ENCODE results near the gene LRRC49. TPM values are rescaled to one million over a fixed set of nuclear protein-coding genes. Genes with fewer than 3 reads are reported as not detected.

LRRC49 gene
- polyA plus RNA-seq, 2 of the 4 experiments (the other 2 are of a cell fraction), result 10.0 to 14.3 TPM

DNA sequence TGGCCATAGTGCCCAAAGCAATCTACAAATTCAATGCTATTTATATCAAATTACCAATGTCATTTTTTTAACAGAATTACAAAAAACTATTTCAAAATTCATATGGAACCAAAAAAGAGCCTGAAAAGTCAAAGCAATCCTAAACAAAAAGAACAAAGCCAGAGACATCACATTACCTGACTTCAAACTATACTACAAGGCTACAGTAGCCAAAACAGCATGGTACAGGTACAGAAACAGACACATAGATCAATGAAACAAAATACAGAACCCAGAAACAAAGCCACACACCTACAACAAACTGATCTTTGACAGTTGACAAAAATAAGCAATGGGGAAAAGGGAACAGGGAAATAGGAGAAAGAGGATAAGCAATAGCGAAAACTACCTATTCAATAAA lies 196.1 kb downstream of the LRRC49 start:
- no peak overlapping the region for H3K4me3 ChIP-seq
- ChIA-PET POLR2A (no interaction called here), CTCF (interaction anchor here (0.8 kb wide), 1 partner anchor 342 kb away, joined by 3 read pairs; no protein-coding TSS in a partner anchor)
- no peak overlapping the region for H3K4me2 ChIP-seq
- H3K4me1 ChIP-seq, result peaks cover 9% of the 10 kb centered on the region; the same call in 2 of the 3 replicates
- H3K9me3 ChIP-seq, result peaks cover 5% of the 10 kb centered on the region; the same call in 2 of the 3 replicates
- FAIRE-seq (no peak), DNase-seq (ENCODE audit: low read depth in 1 of 2, low spot score in 1 of 2) (no peak), ATAC-seq (no peak)
- no peak overlapping the region for H3K27ac ChIP-seq
- TF ChIP-seq RFX5 (IDR thresholded peaks at IDR 0.05) (no peak), GATA3 (IDR thresholded peaks at IDR 0.05; ENCODE audit: borderline replicate concordance) (no peak), NR3C1 (IDR thresholded peaks at IDR 0.05) (no peak), JUN (IDR thresholded peaks at IDR 0.05) (no peak), ZSCAN20 (CRISPR knock-in tag; IDR thresholded peaks at IDR 0.05) (no peak), HMGXB4 (CRISPR knock-in tag; IDR thresholded peaks at IDR 0.05; ENCODE audit: borderline replicate concordance) (no peak), POLR2AphosphoS2 (conservative IDR thresholded peaks at IDR 0.05; ENCODE audit: low read length) (no peak), RAD21 (conservative IDR thresholded peaks at IDR 0.05 in 1 of 2, IDR thresholded peaks at IDR 0.05 in 1 of 2) (no peak), RCOR1 (IDR thresholded peaks at IDR 0.05; ENCODE audit: low read depth, low read length) (no peak), ESRRA (IDR thresholded peaks at IDR 0.05; ENCODE audit: borderline replicate concordance, low read length) (no peak), NFE2L2 (conservative IDR thresholded peaks at IDR 0.05; ENCODE audit: low read length) (no peak)
- TF ChIP-seq, protein P1, sequence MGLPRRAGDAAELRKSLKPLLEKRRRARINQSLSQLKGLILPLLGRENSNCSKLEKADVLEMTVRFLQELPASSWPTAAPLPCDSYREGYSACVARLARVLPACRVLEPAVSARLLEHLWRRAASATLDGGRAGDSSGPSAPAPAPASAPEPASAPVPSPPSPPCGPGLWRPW (IDR thresholded peaks at IDR 0.05), result no peak
- WGBS (ENCODE audit: missing lambda C conversion rate), result 90% methylated on average over 1 of the region's 1 CpG

- POLR2A ChIA-PET, result no interaction called here
- 8% methylated on average over 1 of the region's 1 CpG for WGBS (ENCODE audit: missing lambda C conversion rate)
- H3K4me1 ChIP-seq, result peaks cover 11% of the 10 kb centered on the region; the same call in 2 of the 3 replicates
- no peak overlapping the region for H3K27ac ChIP-seq
- no peak for ATAC-seq
- H3K4me3 ChIP-seq, result no peak overlapping the region
- H3K4me2 ChIP-seq, result no peak overlapping the region
- peaks cover 5% of the 10 kb centered on the region; the same call in 2 of the 3 replicates for H3K9me3 ChIP-seq
- FAIRE-seq, result no peak
- CTCF ChIA-PET, result no interaction called here
- DNase-seq (ENCODE audit: low read depth in 1 of 2, low spot score in 1 of 2), result no peak
- TF ChIP-seq MYC (IDR thresholded peaks at IDR 0.05; ENCODE audit: borderline replicate concordance, low read length), result no peak
- TF ChIP-seq E2F6 (IDR thresholded peaks at IDR 0.05; ENCODE audit: borderline replicate concordance, low read depth), result no peak
- no peak for TF ChIP-seq CEBPB (IDR thresholded peaks at IDR 0.05)
- no peak for TF ChIP-seq POLR2AphosphoS2 (conservative IDR thresholded peaks at IDR 0.05; ENCODE audit: low read length)
- no peak for TF ChIP-seq JUNB (IDR thresholded peaks at IDR 0.05)
- no peak for TF ChIP-seq RCOR1 (IDR thresholded peaks at IDR 0.05; ENCODE audit: low read depth, low read length)
- TF ChIP-seq NFE2L2 (conservative IDR thresholded peaks at IDR 0.05; ENCODE audit: low read length), result no peak
- TF ChIP-seq HOXB13 (CRISPR knock-in tag; IDR thresholded peaks at IDR 0.05; ENCODE audit: low read depth), result no peak
- no peak for TF ChIP-seq CBX2 (IDR thresholded peaks at IDR 0.05; ENCODE audit: borderline replicate concordance, low read depth)
- TF ChIP-seq, protein P2, sequence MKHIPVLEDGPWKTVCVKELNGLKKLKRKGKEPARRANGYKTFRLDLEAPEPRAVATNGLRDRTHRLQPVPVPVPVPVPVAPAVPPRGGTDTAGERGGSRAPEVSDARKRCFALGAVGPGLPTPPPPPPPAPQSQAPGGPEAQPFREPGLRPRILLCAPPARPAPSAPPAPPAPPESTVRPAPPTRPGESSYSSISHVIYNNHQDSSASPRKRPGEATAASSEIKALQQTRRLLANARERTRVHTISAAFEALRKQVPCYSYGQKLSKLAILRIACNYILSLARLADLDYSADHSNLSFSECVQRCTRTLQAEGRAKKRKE (CRISPR knock-in tag; IDR thresholded peaks at IDR 0.05; ENCODE audit: low read depth), result no peak
- no peak for TF ChIP-seq HMGXB4 (CRISPR knock-in tag; IDR thresholded peaks at IDR 0.05; ENCODE audit: borderline replicate concordance)
- no peak for TF ChIP-seq CBX8 (IDR thresholded peaks at IDR 0.05)
- TF ChIP-seq, protein P3, sequence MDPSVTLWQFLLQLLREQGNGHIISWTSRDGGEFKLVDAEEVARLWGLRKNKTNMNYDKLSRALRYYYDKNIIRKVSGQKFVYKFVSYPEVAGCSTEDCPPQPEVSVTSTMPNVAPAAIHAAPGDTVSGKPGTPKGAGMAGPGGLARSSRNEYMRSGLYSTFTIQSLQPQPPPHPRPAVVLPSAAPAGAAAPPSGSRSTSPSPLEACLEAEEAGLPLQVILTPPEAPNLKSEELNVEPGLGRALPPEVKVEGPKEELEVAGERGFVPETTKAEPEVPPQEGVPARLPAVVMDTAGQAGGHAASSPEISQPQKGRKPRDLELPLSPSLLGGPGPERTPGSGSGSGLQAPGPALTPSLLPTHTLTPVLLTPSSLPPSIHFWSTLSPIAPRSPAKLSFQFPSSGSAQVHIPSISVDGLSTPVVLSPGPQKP (IDR thresholded peaks at IDR 0.05; ENCODE audit: low read depth, low read length), result no peak
- TF ChIP-seq TP53 (CRISPR knock-in tag; IDR thresholded peaks at IDR 0.05), result no peak
- no peak for TF ChIP-seq NR3C1 (IDR thresholded peaks at IDR 0.05)
- no peak for TF ChIP-seq POLR2A (IDR thresholded peaks at IDR 0.05; ENCODE audit: low read length)
These were observed 197.2 kb downstream of the LRRC49 start for GRCh38 chr15:71089801-71090200.

Measured in A549 (cell line).